PC-9 (cell line): ENCODE measurements around the gene USP35. TPM values are rescaled to one million over a fixed set of nuclear protein-coding genes. Genes with fewer than 3 reads are reported as not detected.

ENCODE experiments used
- BruUV-seq: library from RNA; stranded (reverse); fragments of 400-500 nt; replicated peaks from 2 replicates; lab custom pipeline; 2021; lab: Mats Ljungman, UMichigan
- CTCF ChIA-PET: fragments of 300-600 bp; sonication (Branson Sonifier 250); formaldehyde crosslinking; loops from one replicate; lab custom pipeline; 2022; ENCODE audit warnings: antibody characterized with exemption; lab: Charles Lee
- POLR2A ChIA-PET: fragments of 300-600 bp; sonication (Branson Sonifier 250); formaldehyde crosslinking; loops from one replicate; lab custom pipeline; 2022; ENCODE audit warnings: antibody characterized with exemption; ENCODE audit not compliant: unreplicated experiment; lab: Charles Lee
- DNase-seq, 2 experiments: peaks; one replicate each; pipeline versions ENCODE4 v3.0.0 to v3.0.0-alpha.2; 2015 to 2022; ENCODE audit warnings: mixed read lengths in 1 of 2
- H2AFZ ChIP-seq: fragments of 200-600 bp; sonication (generic); 2 replicates; pipeline ENCODE4 v1.8.1; 2017; ENCODE audit warnings: antibody characterized with exemption
- H3F3A ChIP-seq: fragments of 200-600 bp; sonication (generic); 2 replicates; pipeline ENCODE4 v1.8.1; 2017; ENCODE audit warnings: antibody characterized with exemption, mild to moderate bottlenecking, low read depth; ENCODE audit not compliant: insufficient read depth
- H3K27ac ChIP-seq: fragments of 200-600 bp; sonication (generic); 2 replicates; pipeline ENCODE4 v1.6.1; 2016; ENCODE audit warnings: mixed run types
- H3K27me3 ChIP-seq: fragments of 200-600 bp; sonication (generic); 2 replicates; pipeline ENCODE4 v1.6.1; 2016; ENCODE audit warnings: low read depth, mixed run types; ENCODE audit not compliant: insufficient read depth
- H3K36me3 ChIP-seq: fragments of 200-600 bp; sonication (generic); 2 replicates; pipeline ENCODE4 v1.6.1; 2016; ENCODE audit warnings: low read depth, mixed run types
- H3K4me1 ChIP-seq: fragments of 200-600 bp; sonication (generic); replicated peaks from 2 replicates; pipeline ENCODE4 v1.6.1; 2016; ENCODE audit warnings: mixed run types; ENCODE audit not compliant: insufficient read depth
- H3K4me2 ChIP-seq: fragments of 200-600 bp; sonication (generic); 2 replicates; pipeline ENCODE4 v1.6.1; 2017; ENCODE audit warnings: mixed run types
- H3K4me3 ChIP-seq: fragments of 200-600 bp; sonication (generic); 2 replicates; pipeline ENCODE4 v1.6.1; 2016; ENCODE audit warnings: mixed run types
- H3K79me2 ChIP-seq: fragments of 200-600 bp; sonication (generic); 2 replicates; pipeline ENCODE4 v1.6.1; 2017; ENCODE audit warnings: low read depth, mixed run types
- H3K9me2 ChIP-seq: fragments of 200-600 bp; sonication (generic); 2 replicates; pipeline ENCODE4 v1.8.1; 2017; ENCODE audit warnings: mild to moderate bottlenecking; ENCODE audit not compliant: insufficient read depth
- H3K9me3 ChIP-seq: fragments of 200-600 bp; sonication (generic); 2 replicates; pipeline ENCODE4 v1.8.1; 2016; ENCODE audit warnings: low read depth; ENCODE audit not compliant: insufficient read depth
- H4K20me1 ChIP-seq: fragments of 200-600 bp; sonication (generic); 2 replicates; pipeline ENCODE4 v1.8.1; 2017; ENCODE audit not compliant: insufficient read depth
- CTCF ChIP-seq: fragments of 200-600 bp; sonication (generic); conservative IDR thresholded peaks from 2 replicates; pipeline ENCODE4 v1.6.1; 2017; ENCODE audit warnings: mixed run types, antibody characterized with exemption, mild to moderate bottlenecking, moderate library complexity
- EZH2 ChIP-seq: fragments of 200-600 bp; sonication (generic); IDR thresholded peaks from 2 replicates; pipeline ENCODE4 v1.8.0; 2017; ENCODE audit warnings: antibody characterized with exemption, low read depth
- intact Hi-C: fragments of 100-400 bp; cut with micrococcal nuclease; formaldehyde crosslinking; loops from one replicate; pipeline ENCODE4 v1.10.0; 2022; ENCODE audit not compliant: unreplicated experiment
- total RNA-seq: library from RNA; stranded (reverse); gene quantifications from 2 replicates; pipeline ENCODE4 v1.2.3, GENCODE V29; 2021

USP35 gene
- total RNA-seq, 1 experiment from 2014 or later, result 13.5 TPM

GRCh38 chr11:78180751-78181150 is 8.0 kb upstream of the USP35 start:
- Histone ChIP-seq H3K79me2 (0 out of 2 replicates have a peak, but pooled peaks cover 11% of the 10 kb centered on the region), H4K20me1 (no peaks in the 10 kb centered on the region), H2AFZ (no peak overlapping the region), H3K9me2 (no peaks in the 10 kb centered on the region), H3F3A (peaks cover 13% of the 10 kb centered on the region; the same call in 1 of the 2 replicates), H3K4me2 (no peak overlapping the region), H3K27ac (no peak overlapping the region), H3K9me3 (no peaks in the 10 kb centered on the region), H3K36me3 (peaks cover 16% of the 10 kb centered on the region; the same call in 1 of the 2 replicates), H3K4me1 (peaks cover 21% of the 10 kb centered on the region), H3K27me3 (no peaks in the 10 kb centered on the region), H3K4me3 (no peak overlapping the region)
- TF ChIP-seq CTCF, result no peak
- no peak for TF ChIP-seq EZH2
- BruUV-seq, result no TSS peak
- POLR2A ChIA-PET, result no interaction called here
- DNase-seq, result no peak
- intact Hi-C loops, result no loop called here
- CTCF ChIA-PET, result no interaction called here

- H3K27me3 ChIP-seq, result no peaks in the 10 kb centered on the region
- intact Hi-C loops, result no loop called here
- no peaks in the 10 kb centered on the region for H4K20me1 ChIP-seq
- no TSS peak for BruUV-seq
- no peak overlapping the region for H3K4me2 ChIP-seq
- H3K27ac ChIP-seq, result 0 out of 2 replicates have a peak overlapping the region, but pooled peaks have one; percentile 3
- peaks cover 16% of the 10 kb centered on the region for H3F3A ChIP-seq
- POLR2A ChIA-PET, result no interaction called here
- no peak overlapping the region for H2AFZ ChIP-seq
- CTCF ChIA-PET, result no interaction called here
- peaks cover 25% of the 10 kb centered on the region for H3K4me1 ChIP-seq
- H3K36me3 ChIP-seq, result peaks cover 16% of the 10 kb centered on the region; the same call in 1 of the 2 replicates
- H3K4me3 ChIP-seq, result no peak overlapping the region
- no peak for DNase-seq
- no peaks in the 10 kb centered on the region for H3K9me2 ChIP-seq
- H3K9me3 ChIP-seq, result no peaks in the 10 kb centered on the region
- no peak for TF ChIP-seq EZH2
- no peak for TF ChIP-seq CTCF
- 0 out of 2 replicates have a peak, but pooled peaks cover 11% of the 10 kb centered on the region for H3K79me2 ChIP-seq
These were observed 7.5 kb upstream of the USP35 start for GRCh38 chr11:78181185-78181584.

GRCh38 chr11:78187366-78188285 is 1.1 kb upstream of the USP35 start:
- no peaks in the 10 kb centered on the region for H3K9me3 ChIP-seq
- peak in 1 of 2 experiments; percentile 68 for DNase-seq
- no peaks in the 10 kb centered on the region for H4K20me1 ChIP-seq
- no peaks in the 10 kb centered on the region for H3K9me2 ChIP-seq
- ChIA-PET CTCF (interaction anchor here (1.1 kb wide), 1 partner anchor 231 kb away, joined by 3 read pairs; no protein-coding TSS in a partner anchor), POLR2A (interaction anchor here (0.5 to 0.6 kb wide), 2 partner anchors 50 to 230 kb away, joined by 3 to 4 read pairs; partner anchors contain the start of gene GAB2)
- intact Hi-C loops, result loop anchor here (1.0 to 5.0 kb wide), 3 partner anchors 48 to 365 kb away; partner anchors contain the start of genes AAMDC, ALG8 and RSF1
- peak overlapping the region; percentile 87 for H2AFZ ChIP-seq
- H3K27me3 ChIP-seq, result no peaks in the 10 kb centered on the region
- H3K4me2 ChIP-seq, result peak overlapping the region; percentile 82
- TF ChIP-seq CTCF (no peak), EZH2 (no peak)
- H3K79me2 ChIP-seq, result peaks cover 44% of the 10 kb centered on the region
- TSS peak; percentile 43 for BruUV-seq
- H3K36me3 ChIP-seq, result 0 out of 2 replicates have a peak, but pooled peaks cover 5% of the 10 kb centered on the region
- no peak overlapping the region for H3K27ac ChIP-seq
- peaks cover 43% of the 10 kb centered on the region for H3K4me1 ChIP-seq
- peaks cover 17% of the 10 kb centered on the region for H3F3A ChIP-seq
- peak overlapping the region; percentile 80 for H3K4me3 ChIP-seq
